Measurements from ENCODE around the gene ATP8A2.

Gene ATP8A2

GRCh38 chr13:25920277-25920676 is 548.5 kb downstream of the ATP8A2 start:
- no peaks in the 10 kb centered on the region for H3K9me3 ChIP-seq (ENCODE audit: control insufficient read depth in 1 of 2, low read length in 2 of 2)
- no peak overlapping the region for H3K4me3 ChIP-seq (ENCODE audit: low read depth in 1 of 2, low read length in 2 of 2)
- no peaks in the 10 kb centered on the region for H3K27me3 ChIP-seq (ENCODE audit: low read depth, low read length)
- no peaks in the 10 kb centered on the region for H3K36me3 ChIP-seq (ENCODE audit: control insufficient read depth in 1 of 2, insufficient read depth in 2 of 2, low read length in 2 of 2)
- H3K4me1 ChIP-seq (ENCODE audit: control insufficient read depth in 1 of 2, insufficient read depth in 2 of 2, low read length in 2 of 2), result no peaks in the 10 kb centered on the region
- no peak overlapping the region for H3K27ac ChIP-seq (ENCODE audit: low read length)

GRCh38 chr13:25920931-25921330 is 549.2 kb downstream of the ATP8A2 start:
- Histone ChIP-seq H3K4me1 (ENCODE audit: control insufficient read depth in 1 of 2, insufficient read depth in 2 of 2, low read length in 2 of 2) (no peaks in the 10 kb centered on the region), H3K36me3 (ENCODE audit: control insufficient read depth in 1 of 2, insufficient read depth in 2 of 2, low read length in 2 of 2) (no peaks in the 10 kb centered on the region), H3K4me3 (ENCODE audit: low read depth in 1 of 2, low read length in 2 of 2) (no peak overlapping the region), H3K27me3 (ENCODE audit: low read depth, low read length) (no peaks in the 10 kb centered on the region), H3K27ac (ENCODE audit: low read length) (no peak overlapping the region), H3K9me3 (ENCODE audit: control insufficient read depth in 1 of 2, low read length in 2 of 2) (no peaks in the 10 kb centered on the region)

- H3K27ac ChIP-seq (ENCODE audit: low read length), result no peak overlapping the region
- no peak overlapping the region for H3K4me3 ChIP-seq (ENCODE audit: low read depth in 1 of 2, low read length in 2 of 2)
- no peaks in the 10 kb centered on the region for H3K36me3 ChIP-seq (ENCODE audit: control insufficient read depth in 1 of 2, insufficient read depth in 2 of 2, low read length in 2 of 2)
- no peaks in the 10 kb centered on the region for H3K9me3 ChIP-seq (ENCODE audit: control insufficient read depth in 1 of 2, low read length in 2 of 2)
- no peaks in the 10 kb centered on the region for H3K4me1 ChIP-seq (ENCODE audit: control insufficient read depth in 1 of 2, insufficient read depth in 2 of 2, low read length in 2 of 2)
- H3K27me3 ChIP-seq (ENCODE audit: low read depth, low read length), result no peaks in the 10 kb centered on the region
Observed at GRCh38 chr13:25922376-25922775, 550.6 kb downstream of the ATP8A2 start.

GRCh38 chr13:25923217-25924085 is 551.7 kb downstream of the ATP8A2 start:
- no peaks in the 10 kb centered on the region for H3K9me3 ChIP-seq (ENCODE audit: control insufficient read depth in 1 of 2, low read length in 2 of 2)
- no peaks in the 10 kb centered on the region for H3K36me3 ChIP-seq (ENCODE audit: control insufficient read depth in 1 of 2, insufficient read depth in 2 of 2, low read length in 2 of 2)
- no peak overlapping the region for H3K27ac ChIP-seq (ENCODE audit: low read length)
- no peak overlapping the region for H3K4me3 ChIP-seq (ENCODE audit: low read depth in 1 of 2, low read length in 2 of 2)
- H3K27me3 ChIP-seq (ENCODE audit: low read depth, low read length), result no peaks in the 10 kb centered on the region
- H3K4me1 ChIP-seq (ENCODE audit: control insufficient read depth in 1 of 2, insufficient read depth in 2 of 2, low read length in 2 of 2), result no peaks in the 10 kb centered on the region

- Histone ChIP-seq H3K36me3 (ENCODE audit: control insufficient read depth in 1 of 2, insufficient read depth in 2 of 2, low read length in 2 of 2) (no peaks in the 10 kb centered on the region), H3K27ac (ENCODE audit: low read length) (no peak overlapping the region), H3K9me3 (ENCODE audit: control insufficient read depth in 1 of 2, low read length in 2 of 2) (no peaks in the 10 kb centered on the region), H3K27me3 (ENCODE audit: low read depth, low read length) (no peaks in the 10 kb centered on the region), H3K4me1 (ENCODE audit: control insufficient read depth in 1 of 2, insufficient read depth in 2 of 2, low read length in 2 of 2) (no peaks in the 10 kb centered on the region), H3K4me3 (ENCODE audit: low read depth in 1 of 2, low read length in 2 of 2) (no peak overlapping the region)
Observed at GRCh38 chr13:25927363-25927762, 555.6 kb downstream of the ATP8A2 start.

GRCh38 chr13:25927932-25928331 is 556.2 kb downstream of the ATP8A2 start:
- no peak overlapping the region for H3K4me3 ChIP-seq (ENCODE audit: low read depth in 1 of 2, low read length in 2 of 2)
- no peaks in the 10 kb centered on the region for H3K36me3 ChIP-seq (ENCODE audit: control insufficient read depth in 1 of 2, insufficient read depth in 2 of 2, low read length in 2 of 2)
- no peaks in the 10 kb centered on the region for H3K9me3 ChIP-seq (ENCODE audit: control insufficient read depth in 1 of 2, low read length in 2 of 2)
- H3K27me3 ChIP-seq (ENCODE audit: low read depth, low read length), result no peaks in the 10 kb centered on the region
- H3K27ac ChIP-seq (ENCODE audit: low read length), result no peak overlapping the region
- no peaks in the 10 kb centered on the region for H3K4me1 ChIP-seq (ENCODE audit: control insufficient read depth in 1 of 2, insufficient read depth in 2 of 2, low read length in 2 of 2)

GRCh38 chr13:25928941-25929505 is 557.2 kb downstream of the ATP8A2 start:
- Histone ChIP-seq H3K27me3 (ENCODE audit: low read depth, low read length) (no peaks in the 10 kb centered on the region), H3K4me3 (ENCODE audit: low read depth in 1 of 2, low read length in 2 of 2) (no peak overlapping the region), H3K27ac (ENCODE audit: low read length) (no peak overlapping the region), H3K9me3 (ENCODE audit: control insufficient read depth in 1 of 2, low read length in 2 of 2) (no peaks in the 10 kb centered on the region), H3K4me1 (ENCODE audit: control insufficient read depth in 1 of 2, insufficient read depth in 2 of 2, low read length in 2 of 2) (no peaks in the 10 kb centered on the region), H3K36me3 (ENCODE audit: control insufficient read depth in 1 of 2, insufficient read depth in 2 of 2, low read length in 2 of 2) (no peaks in the 10 kb centered on the region)

GRCh38 chr13:25929816-25930215 is 558.0 kb downstream of the ATP8A2 start:
- H3K9me3 ChIP-seq (ENCODE audit: control insufficient read depth in 1 of 2, low read length in 2 of 2), result no peaks in the 10 kb centered on the region
- H3K27me3 ChIP-seq (ENCODE audit: low read depth, low read length), result no peaks in the 10 kb centered on the region
- no peak overlapping the region for H3K27ac ChIP-seq (ENCODE audit: low read length)
- no peaks in the 10 kb centered on the region for H3K36me3 ChIP-seq (ENCODE audit: control insufficient read depth in 1 of 2, insufficient read depth in 2 of 2, low read length in 2 of 2)
- no peaks in the 10 kb centered on the region for H3K4me1 ChIP-seq (ENCODE audit: control insufficient read depth in 1 of 2, insufficient read depth in 2 of 2, low read length in 2 of 2)
- no peak overlapping the region for H3K4me3 ChIP-seq (ENCODE audit: low read depth in 1 of 2, low read length in 2 of 2)

- Histone ChIP-seq H3K36me3 (ENCODE audit: control insufficient read depth in 1 of 2, insufficient read depth in 2 of 2, low read length in 2 of 2) (no peaks in the 10 kb centered on the region), H3K9me3 (ENCODE audit: control insufficient read depth in 1 of 2, low read length in 2 of 2) (no peaks in the 10 kb centered on the region), H3K27ac (ENCODE audit: low read length) (no peak overlapping the region), H3K27me3 (ENCODE audit: low read depth, low read length) (no peaks in the 10 kb centered on the region), H3K4me3 (ENCODE audit: low read depth in 1 of 2, low read length in 2 of 2) (no peak overlapping the region), H3K4me1 (ENCODE audit: control insufficient read depth in 1 of 2, insufficient read depth in 2 of 2, low read length in 2 of 2) (no peaks in the 10 kb centered on the region)
Observed at GRCh38 chr13:25930653-25931052, 558.9 kb downstream of the ATP8A2 start.

- H3K36me3 ChIP-seq (ENCODE audit: control insufficient read depth in 1 of 2, insufficient read depth in 2 of 2, low read length in 2 of 2), result no peaks in the 10 kb centered on the region
- no peaks in the 10 kb centered on the region for H3K4me1 ChIP-seq (ENCODE audit: control insufficient read depth in 1 of 2, insufficient read depth in 2 of 2, low read length in 2 of 2)
- no peaks in the 10 kb centered on the region for H3K27me3 ChIP-seq (ENCODE audit: low read depth, low read length)
- no peak overlapping the region for H3K27ac ChIP-seq (ENCODE audit: low read length)
- no peak overlapping the region for H3K4me3 ChIP-seq (ENCODE audit: low read depth in 1 of 2, low read length in 2 of 2)
- H3K9me3 ChIP-seq (ENCODE audit: control insufficient read depth in 1 of 2, low read length in 2 of 2), result no peaks in the 10 kb centered on the region
Observed at GRCh38 chr13:25932365-25932764, 560.6 kb downstream of the ATP8A2 start.

GRCh38 chr13:25933520-25933919 is 561.7 kb downstream of the ATP8A2 start:
- Histone ChIP-seq H3K36me3 (ENCODE audit: control insufficient read depth in 1 of 2, insufficient read depth in 2 of 2, low read length in 2 of 2) (no peaks in the 10 kb centered on the region), H3K4me1 (ENCODE audit: control insufficient read depth in 1 of 2, insufficient read depth in 2 of 2, low read length in 2 of 2) (no peaks in the 10 kb centered on the region), H3K9me3 (ENCODE audit: control insufficient read depth in 1 of 2, low read length in 2 of 2) (no peaks in the 10 kb centered on the region), H3K4me3 (ENCODE audit: low read depth in 1 of 2, low read length in 2 of 2) (no peak overlapping the region), H3K27me3 (ENCODE audit: low read depth, low read length) (no peaks in the 10 kb centered on the region), H3K27ac (ENCODE audit: low read length) (no peak overlapping the region)

GRCh38 chr13:25934127-25934526 is 562.4 kb downstream of the ATP8A2 start:
- H3K9me3 ChIP-seq (ENCODE audit: control insufficient read depth in 1 of 2, low read length in 2 of 2), result no peaks in the 10 kb centered on the region
- H3K27me3 ChIP-seq (ENCODE audit: low read depth, low read length), result no peaks in the 10 kb centered on the region

More at GRCh38 chr13:25934127-25934526, 562.4 kb downstream of the ATP8A2 start:
- Histone ChIP-seq H3K27ac (ENCODE audit: low read length) (no peak overlapping the region), H3K36me3 (ENCODE audit: control insufficient read depth in 1 of 2, insufficient read depth in 2 of 2, low read length in 2 of 2) (no peaks in the 10 kb centered on the region), H3K4me3 (ENCODE audit: low read depth in 1 of 2, low read length in 2 of 2) (no peak overlapping the region), H3K4me1 (ENCODE audit: control insufficient read depth in 1 of 2, insufficient read depth in 2 of 2, low read length in 2 of 2) (no peaks in the 10 kb centered on the region)

All from muscle layer of duodenum (tissue), 2 donors.